Stomach (tissue), 9 donors: Measurements from ENCODE around the gene CD14. TPM values are rescaled to one million over a fixed set of nuclear protein-coding genes. Genes with fewer than 3 reads are reported as not detected.
A peak's percentile ranks its signal among the peaks of the same experiment; 100 is the strongest.
"Not testable (repeated sequence)": the region's sequence is repeated elsewhere in the genome, so short reads cannot be mapped to it uniquely, and the experiment has no call there.

Source experiments
- DNase-seq, 2 donors: peaks; one replicate each; pipeline versions ENCODE4 v3.0.0 to v3.0.0-alpha.2; 2013 to 2019
- H3K27ac ChIP-seq, 5 donors: fragments of 200-600 bp in 4 of 5; sonication (generic) in 4 of 5; one replicate each; pipeline ENCODE4 v1.5.1; 2013 to 2019; ENCODE audit warnings: mild to moderate bottlenecking in 1 of 5, moderate library complexity in 1 of 5
- H3K27me3 ChIP-seq, 3 donors: fragments of 200-600 bp; sonication (generic); one replicate each; pipeline ENCODE4 v1.5.1; 2017 to 2019; ENCODE audit warnings: mixed run types in 1 of 3
- H3K36me3 ChIP-seq, 4 donors: fragments of 200-600 bp; sonication (generic); 1 replicate in 3 of 4; 2 replicates in 1 of 4; pipeline ENCODE4 v1.5.1; 2016 to 2019
- H3K4me1 ChIP-seq, 4 donors: fragments of 200-600 bp; sonication (generic); one replicate each; pipeline ENCODE4 v1.5.1; 2016 to 2019
- H3K4me3 ChIP-seq, 4 donors: fragments of 200-600 bp; sonication (generic) in 3 of 4; one replicate each; pipeline ENCODE4 v1.5.1; 2016 to 2019; ENCODE audit warnings: mild to moderate bottlenecking in 1 of 4
- H3K9me3 ChIP-seq, 4 donors: fragments of 200-600 bp; sonication (generic); one replicate each; pipeline ENCODE4 v1.5.1; 2016 to 2019
- CTCF ChIP-seq, 7 experiments: fragments of 450-650 bp in 4 of 7; fragments of 200-600 bp in 3 of 7; sonication (generic) in 3 of 7; IDR thresholded peaks; one replicate each; pipeline ENCODE4 v1.5.1; 2016 to 2019; ENCODE audit warnings: antibody characterized with exemption in 7 of 7, control low read depth in 2 of 7, mild to moderate bottlenecking in 1 of 7
- EP300 ChIP-seq: sonication (generic); formaldehyde crosslinking; IDR thresholded peaks from one replicate; pipeline ENCODE4 v1.6.1; 2017; ENCODE audit warnings: antibody characterized with exemption
- POLR2A ChIP-seq, 4 donors: fragments of 450-650 bp; IDR thresholded peaks; one replicate each; pipeline ENCODE4 v1.6.1; 2016; ENCODE audit warnings: antibody characterized with exemption in 4 of 4, control low read depth in 2 of 4, mild to moderate bottlenecking in 1 of 4, moderate library complexity in 1 of 4
- POLR2AphosphoS5 ChIP-seq, 3 donors: sonication (generic); formaldehyde crosslinking; IDR thresholded peaks; one replicate each; pipeline ENCODE4 v1.6.1; 2016; ENCODE audit warnings: antibody characterized with exemption in 3 of 3
- WGBS, 5 donors: extraction: QIAGEN DNeasy Blood & Tissue Kit in 3 of 5; methylation state at CpG; one replicate each; pipeline versions ENCODE4 v1.1.5 to v1.1.7; 2013 to 2018; 5-methylcytosine and 5-hydroxymethylcytosine counted together
- intact Hi-C: fragments of 100-400 bp; cut with DNase I; formaldehyde crosslinking; loops from one replicate; pipeline ENCODE4 v1.15.1; 2023; ENCODE audit warnings: low total_unique reads
- polyA plus RNA-seq, 3 donors: library from polyadenylated mRNA; stranded (reverse); fragments of 200-250 nt; gene quantifications; one replicate each; pipeline ENCODE4 v1.2.3, GENCODE V29; 2013
- total RNA-seq, 5 donors: library from RNA; depleted of rRNA; stranded (reverse); fragments of >200 nt; gene quantifications; one replicate each; pipeline versions ENCODE4 v1.1.0 to v1.2.3, GENCODE V29; 2014 to 2016
- donor health status: healthy with polysubstance abuse.
- donor health status: Bipolar disorder and iron deficiency.
- donor health status: healthy.

Gene CD14
- total and polyA plus RNA-seq, 8 donors, result 8.5 to 99.8 (median 29.4) TPM

DNA sequence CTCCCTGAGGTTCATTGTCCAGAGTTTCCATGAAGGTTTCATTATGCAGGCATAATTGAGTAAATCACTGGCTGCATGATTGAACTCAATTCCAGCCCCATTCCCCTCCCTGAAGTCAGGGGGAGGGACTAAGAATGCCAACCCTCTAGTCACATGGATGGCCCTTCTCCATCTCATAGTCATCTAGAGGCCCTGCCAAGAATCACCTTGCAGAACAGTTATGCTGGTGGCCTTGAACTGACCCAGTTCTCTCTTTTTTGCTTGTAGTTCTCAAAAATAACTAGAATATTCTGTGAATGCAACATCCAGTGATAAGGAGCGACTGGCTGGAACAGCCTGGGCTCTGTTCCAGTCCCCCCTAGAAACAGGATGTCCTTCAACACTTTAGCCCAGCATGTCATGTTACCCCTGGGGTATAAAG, 36.6 kb downstream of the CD14 start:
- peak overlapping the region in 2 of 5 donors; percentile 53 to 60 for H3K27ac ChIP-seq
- no peaks in the 10 kb centered on the region for H3K9me3 ChIP-seq
- H3K36me3 ChIP-seq, result no peaks in the 10 kb centered on the region
- DNase-seq, result no peak
- TF ChIP-seq POLR2A (IDR thresholded peaks at IDR 0.05), result no peak
- TF ChIP-seq CTCF (IDR thresholded peaks at IDR 0.05), result no peak
- TF ChIP-seq POLR2AphosphoS5 (IDR thresholded peaks at IDR 0.05), result no peak
- TF ChIP-seq EP300, result no peak
- H3K4me3 ChIP-seq, result no peak overlapping the region
- H3K27me3 ChIP-seq, result no peaks in the 10 kb centered on the region
- intact Hi-C loops, result no loop called here
- whole genome bisulfite sequencing, 5 donors, result 31 to 74% (median 56%) methylated on average over 1 of the region's 1 CpG
- H3K4me1 ChIP-seq, result no peaks in the 10 kb centered on the region

- no peak for TF ChIP-seq POLR2AphosphoS5 (IDR thresholded peaks at IDR 0.05)
- no peak for TF ChIP-seq POLR2A (IDR thresholded peaks at IDR 0.05)
- no peak for TF ChIP-seq EP300
- TF ChIP-seq CTCF (IDR thresholded peaks at IDR 0.05), result no peak
- H3K4me1 ChIP-seq, result no peaks in the 10 kb centered on the region
- no peaks in the 10 kb centered on the region for H3K27me3 ChIP-seq
- peak in 1 of 2 donors; percentile 52 for DNase-seq
- no peak overlapping the region for H3K4me3 ChIP-seq
- no peaks in the 10 kb centered on the region for H3K36me3 ChIP-seq
- WGBS, 5 donors, result 59 to 65% (median 63%) methylated on average over 5 of the region's 5 CpGs
- peak overlapping the region in 2 of 5 donors; percentile 53 to 60 for H3K27ac ChIP-seq
- no peaks in the 10 kb centered on the region for H3K9me3 ChIP-seq
- intact Hi-C loops, result no loop called here
Observed at GRCh38 chr5:140595538-140596300, 37.3 kb downstream of the CD14 start.

GRCh38 chr5:140594169-140594568, 38.8 kb downstream of the CD14 start:
- intact Hi-C loops, result no loop called here
- 60 to 90% (median 78%) methylated on average over 1 to 6 of the region's 6 CpGs for WGBS, 5 donors
- peak overlapping the region in 1 of 5 donors; percentile 60 for H3K27ac ChIP-seq

DNA sequence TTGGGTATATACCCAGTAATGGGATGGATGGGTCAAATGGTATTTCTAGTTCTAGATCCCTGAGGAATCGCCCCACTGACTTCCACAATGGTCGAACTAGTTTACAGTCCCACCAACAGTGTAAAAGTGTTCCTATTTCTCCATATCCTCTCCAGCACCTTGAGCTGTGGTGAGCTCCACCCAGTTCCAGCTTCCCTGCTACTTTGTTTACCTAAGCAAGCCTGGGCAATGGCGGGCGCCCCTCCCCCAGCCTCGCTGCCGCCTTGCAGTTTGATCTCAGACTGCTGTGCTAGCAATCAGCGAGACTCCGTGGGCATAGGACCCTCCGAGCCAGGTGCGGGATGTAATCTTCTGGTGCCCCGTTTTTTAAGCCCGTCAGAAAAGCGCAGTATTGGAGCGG, 39.9 kb downstream of the CD14 start:
- H3K9me3 ChIP-seq, H3K4me3 ChIP-seq, H3K4me1 ChIP-seq, H3K36me3 ChIP-seq, H3K27me3 ChIP-seq, H3K27ac ChIP-seq, intact Hi-C loops: not testable (repeated sequence)
- WGBS, 5 donors, result 26 to 49% (median 36%) methylated on average over 10 to 13 of the region's 14 CpGs
- peak in 1 of 2 donors; percentile 38 for DNase-seq

More at GRCh38 chr5:140594169-140594568, 38.8 kb downstream of the CD14 start:
- Histone ChIP-seq H3K27me3 (no peaks in the 10 kb centered on the region), H3K36me3 (no peaks in the 10 kb centered on the region), H3K4me3 (no peak overlapping the region), H3K4me1 (no peaks in the 10 kb centered on the region), H3K9me3 (no peaks in the 10 kb centered on the region)
- no peak for TF ChIP-seq EP300
- no peak for TF ChIP-seq POLR2A (IDR thresholded peaks at IDR 0.05)
- no peak for TF ChIP-seq CTCF (IDR thresholded peaks at IDR 0.05)
- DNase-seq, result no peak

GRCh38 chr5:140591747-140592372, 41.1 kb downstream of the CD14 start:
- DNase-seq, result no peak
- Histone ChIP-seq H3K4me1 (no peaks in the 10 kb centered on the region), H3K27ac (peak overlapping the region in 2 of 5 donors; percentile 12 to 47), H3K36me3 (no peaks in the 10 kb centered on the region), H3K4me3 (peak overlapping the region in 1 of 4 donors; percentile 2), H3K9me3 (no peaks in the 10 kb centered on the region), H3K27me3 (no peaks in the 10 kb centered on the region)
- intact Hi-C loops, result no loop called here
- 70 to 84% (median 83%) methylated on average over 5 of the region's 5 CpGs for WGBS, 5 donors
- no peak for TF ChIP-seq EP300
